NCI-H146 treated with DMSO at 0.1 percent for 48 hours (cell line): ENCODE measurements around the gene LCP1.

Experiments
- DNase-seq: peaks from one replicate; lab custom pipeline; 2025; ENCODE audit not compliant: unreplicated experiment; lab: John Stamatoyannopoulos, UW

LCP1 gene

GRCh38 chr13:46160471-46161066 is 21.4 kb downstream of the LCP1 start:
- peak; percentile 54 for DNase-seq

GRCh38 chr13:46160065-46160464 is 21.9 kb downstream of the LCP1 start:
- no peak for DNase-seq

GRCh38 chr13:46158983-46159382 is 23.0 kb downstream of the LCP1 start:
- DNase-seq = no peak

- DNase-seq = no peak
Measured at GRCh38 chr13:46158222-46158621, 23.8 kb downstream of the LCP1 start.

- DNase-seq = no peak
Measured at GRCh38 chr13:46154136-46154801, 27.7 kb downstream of the LCP1 start.

GRCh38 chr13:46152627-46153328 is 29.2 kb downstream of the LCP1 start:
- no peak for DNase-seq

- DNase-seq = peak; percentile 28
Measured at GRCh38 chr13:46150134-46150693, 31.8 kb downstream of the LCP1 start.

GRCh38 chr13:46149272-46150133 is 32.5 kb downstream of the LCP1 start:
- no peak for DNase-seq

GRCh38 chr13:46146898-46147297 is 35.1 kb downstream of the LCP1 start:
- DNase-seq = peak; percentile 44

- DNase-seq = no peak
Measured at GRCh38 chr13:46145950-46146349, 36.0 kb downstream of the LCP1 start.

GRCh38 chr13:46145135-46145534 is 36.8 kb downstream of the LCP1 start:
- DNase-seq = no peak

GRCh38 chr13:46143184-46143701 is 38.7 kb downstream of the LCP1 start:
- DNase-seq = peak; percentile 86

GRCh38 chr13:46142776-46143175 is 39.2 kb downstream of the LCP1 start:
- DNase-seq = peak; percentile 90

GRCh38 chr13:46140044-46140443 is 41.9 kb downstream of the LCP1 start:
- DNase-seq = no peak

- DNase-seq = no peak
Measured at GRCh38 chr13:46137627-46138317, 44.2 kb downstream of the LCP1 start.

GRCh38 chr13:46136688-46137087 is 45.3 kb downstream of the LCP1 start:
- no peak for DNase-seq

- DNase-seq = peak; percentile 53
Measured at GRCh38 chr13:46134961-46135522, 46.9 kb downstream of the LCP1 start.

GRCh38 chr13:46134494-46134893 is 47.5 kb downstream of the LCP1 start:
- DNase-seq = no peak

GRCh38 chr13:46132109-46132508 is 49.9 kb downstream of the LCP1 start:
- DNase-seq = no peak

- peak; percentile 46 for DNase-seq
Measured at GRCh38 chr13:46131705-46132104, 50.3 kb downstream of the LCP1 start.
